ENCODE measurements around the gene PTPRG. TPM values are rescaled to one million over a fixed set of nuclear protein-coding genes. Genes with fewer than 3 reads are reported as not detected.

The PTPRG gene
- total RNA-seq, 1 experiment from 2014 or later, result 0.74 TPM

DNA sequence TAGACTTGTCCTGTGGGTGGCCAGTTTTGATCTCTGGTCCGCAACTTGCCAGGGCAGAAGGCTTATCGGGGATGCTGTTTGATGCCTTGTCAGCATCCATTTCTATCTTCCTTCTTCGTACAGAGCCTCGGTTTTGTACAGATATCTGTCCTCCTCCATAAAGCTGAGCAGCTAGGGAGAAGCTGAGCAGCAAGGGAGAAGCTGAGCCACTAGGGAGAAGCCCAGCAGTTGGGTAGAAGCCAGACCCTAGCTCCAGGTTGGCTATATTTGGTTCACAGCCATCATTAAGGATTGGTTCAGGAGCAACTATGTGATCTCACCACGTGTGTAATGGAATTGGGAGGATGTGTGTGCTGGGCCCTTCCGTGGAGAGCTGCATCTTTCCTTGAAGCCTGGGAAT lies 46.7 kb downstream of the PTPRG start:
- in situ Hi-C loops (cut with HindIII; ENCODE audit: low pct_unique_long_range_greater_than_20kb, low sequenced_read_pairs), result no loop called here
- DNase-seq (ENCODE audit: low read depth, low spot score) (no peak), ATAC-seq (no peak)
- Histone ChIP-seq H3K27ac (ENCODE audit: low read length) (no peak overlapping the region), H3K27me3 (ENCODE audit: control insufficient read depth, insufficient read depth, low read length) (no peaks in the 10 kb centered on the region), H3K36me3 (ENCODE audit: control insufficient read depth, insufficient read depth, low read length) (no peaks in the 10 kb centered on the region), H3K4me3 (ENCODE audit: low read depth in 2 of 2, low read length in 2 of 2) (no peak overlapping the region), H3K9me3 (ENCODE audit: control insufficient read depth, insufficient read depth, low read depth, low read length) (no peaks in the 10 kb centered on the region), H3K4me1 (ENCODE audit: control insufficient read depth, insufficient read depth, low read length) (no peaks in the 10 kb centered on the region)
- POLR2A ChIA-PET, result no interaction called here
- no TSS peak for BruUV-seq (replicated peaks)
- TF ChIP-seq, protein P1, sequence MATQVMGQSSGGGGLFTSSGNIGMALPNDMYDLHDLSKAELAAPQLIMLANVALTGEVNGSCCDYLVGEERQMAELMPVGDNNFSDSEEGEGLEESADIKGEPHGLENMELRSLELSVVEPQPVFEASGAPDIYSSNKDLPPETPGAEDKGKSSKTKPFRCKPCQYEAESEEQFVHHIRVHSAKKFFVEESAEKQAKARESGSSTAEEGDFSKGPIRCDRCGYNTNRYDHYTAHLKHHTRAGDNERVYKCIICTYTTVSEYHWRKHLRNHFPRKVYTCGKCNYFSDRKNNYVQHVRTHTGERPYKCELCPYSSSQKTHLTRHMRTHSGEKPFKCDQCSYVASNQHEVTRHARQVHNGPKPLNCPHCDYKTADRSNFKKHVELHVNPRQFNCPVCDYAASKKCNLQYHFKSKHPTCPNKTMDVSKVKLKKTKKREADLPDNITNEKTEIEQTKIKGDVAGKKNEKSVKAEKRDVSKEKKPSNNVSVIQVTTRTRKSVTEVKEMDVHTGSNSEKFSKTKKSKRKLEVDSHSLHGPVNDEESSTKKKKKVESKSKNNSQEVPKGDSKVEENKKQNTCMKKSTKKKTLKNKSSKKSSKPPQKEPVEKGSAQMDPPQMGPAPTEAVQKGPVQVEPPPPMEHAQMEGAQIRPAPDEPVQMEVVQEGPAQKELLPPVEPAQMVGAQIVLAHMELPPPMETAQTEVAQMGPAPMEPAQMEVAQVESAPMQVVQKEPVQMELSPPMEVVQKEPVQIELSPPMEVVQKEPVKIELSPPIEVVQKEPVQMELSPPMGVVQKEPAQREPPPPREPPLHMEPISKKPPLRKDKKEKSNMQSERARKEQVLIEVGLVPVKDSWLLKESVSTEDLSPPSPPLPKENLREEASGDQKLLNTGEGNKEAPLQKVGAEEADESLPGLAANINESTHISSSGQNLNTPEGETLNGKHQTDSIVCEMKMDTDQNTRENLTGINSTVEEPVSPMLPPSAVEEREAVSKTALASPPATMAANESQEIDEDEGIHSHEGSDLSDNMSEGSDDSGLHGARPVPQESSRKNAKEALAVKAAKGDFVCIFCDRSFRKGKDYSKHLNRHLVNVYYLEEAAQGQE (IDR thresholded peaks at IDR 0.05; ENCODE audit: insufficient read depth in 1 of 2, low read depth in 2 of 2, low read length in 1 of 2), result no peak
- TF ChIP-seq TCF7L2 (IDR thresholded peaks at IDR 0.05; ENCODE audit: low read depth, low read length) (no peak), SIN3A (IDR thresholded peaks at IDR 0.05; ENCODE audit: borderline replicate concordance, insufficient read depth, low read depth, low read length) (no peak)
- CTCF ChIA-PET, result no interaction called here
- intact Hi-C loops (cut with micrococcal nuclease; ENCODE audit: unreplicated experiment), result no loop called here

DNA sequence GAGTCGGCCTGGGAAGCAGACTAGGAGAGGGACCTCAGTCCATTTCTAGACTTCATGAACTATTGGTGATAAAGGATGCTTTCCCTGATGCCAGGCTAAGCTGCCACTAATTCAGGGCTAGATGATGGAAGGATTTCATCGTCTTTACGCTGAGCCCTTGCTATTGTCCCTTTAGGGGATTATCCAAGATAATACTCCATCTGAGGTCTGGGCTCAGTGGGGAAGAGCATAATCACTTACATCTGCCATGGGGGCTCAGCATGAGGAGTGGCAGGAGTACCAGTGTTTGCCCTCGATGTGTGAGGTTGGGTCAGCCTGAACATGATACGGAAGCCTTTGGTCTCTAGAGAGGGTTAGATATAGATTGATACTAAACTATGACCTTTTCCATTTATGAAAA lies 47.3 kb downstream of the PTPRG start:
- POLR2A ChIA-PET, result no interaction called here
- ATAC-seq, result no peak
- no TSS peak for BruUV-seq (replicated peaks)
- in situ Hi-C loops (cut with HindIII; ENCODE audit: low pct_unique_long_range_greater_than_20kb, low sequenced_read_pairs) (no loop called here), intact Hi-C loops (cut with micrococcal nuclease; ENCODE audit: unreplicated experiment) (no loop called here)
- CTCF ChIA-PET, result no interaction called here
- Histone ChIP-seq H3K9me3 (ENCODE audit: control insufficient read depth, insufficient read depth, low read depth, low read length) (no peaks in the 10 kb centered on the region), H3K36me3 (ENCODE audit: control insufficient read depth, insufficient read depth, low read length) (no peaks in the 10 kb centered on the region), H3K4me1 (ENCODE audit: control insufficient read depth, insufficient read depth, low read length) (no peaks in the 10 kb centered on the region), H3K27me3 (ENCODE audit: control insufficient read depth, insufficient read depth, low read length) (no peaks in the 10 kb centered on the region), H3K4me3 (ENCODE audit: low read depth in 2 of 2, low read length in 2 of 2) (no peak overlapping the region), H3K27ac (ENCODE audit: low read length) (no peak overlapping the region)
- TF ChIP-seq POLR2AphosphoS5 (IDR thresholded peaks at IDR 0.05; ENCODE audit: low read depth, low read length) (no peak), TCF7L2 (IDR thresholded peaks at IDR 0.05; ENCODE audit: low read depth, low read length) (no peak), SIN3A (IDR thresholded peaks at IDR 0.05; ENCODE audit: borderline replicate concordance, insufficient read depth, low read depth, low read length) (no peak)
- TF ChIP-seq, protein P1 (IDR thresholded peaks at IDR 0.05; ENCODE audit: insufficient read depth in 1 of 2, low read depth in 2 of 2, low read length in 1 of 2), result no peak
- TF ChIP-seq, protein P2, sequence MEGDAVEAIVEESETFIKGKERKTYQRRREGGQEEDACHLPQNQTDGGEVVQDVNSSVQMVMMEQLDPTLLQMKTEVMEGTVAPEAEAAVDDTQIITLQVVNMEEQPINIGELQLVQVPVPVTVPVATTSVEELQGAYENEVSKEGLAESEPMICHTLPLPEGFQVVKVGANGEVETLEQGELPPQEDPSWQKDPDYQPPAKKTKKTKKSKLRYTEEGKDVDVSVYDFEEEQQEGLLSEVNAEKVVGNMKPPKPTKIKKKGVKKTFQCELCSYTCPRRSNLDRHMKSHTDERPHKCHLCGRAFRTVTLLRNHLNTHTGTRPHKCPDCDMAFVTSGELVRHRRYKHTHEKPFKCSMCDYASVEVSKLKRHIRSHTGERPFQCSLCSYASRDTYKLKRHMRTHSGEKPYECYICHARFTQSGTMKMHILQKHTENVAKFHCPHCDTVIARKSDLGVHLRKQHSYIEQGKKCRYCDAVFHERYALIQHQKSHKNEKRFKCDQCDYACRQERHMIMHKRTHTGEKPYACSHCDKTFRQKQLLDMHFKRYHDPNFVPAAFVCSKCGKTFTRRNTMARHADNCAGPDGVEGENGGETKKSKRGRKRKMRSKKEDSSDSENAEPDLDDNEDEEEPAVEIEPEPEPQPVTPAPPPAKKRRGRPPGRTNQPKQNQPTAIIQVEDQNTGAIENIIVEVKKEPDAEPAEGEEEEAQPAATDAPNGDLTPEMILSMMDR (IDR thresholded peaks at IDR 0.05), result no peak
- no peak for DNase-seq (ENCODE audit: low read depth, low spot score)

All from Panc1 (cell line).